ENCODE data around the gene CORIN.

The CORIN gene

GRCh38 chr4:47615385-47615784 is 222.5 kb downstream of the CORIN start:
- TF ChIP-seq, protein P1, sequence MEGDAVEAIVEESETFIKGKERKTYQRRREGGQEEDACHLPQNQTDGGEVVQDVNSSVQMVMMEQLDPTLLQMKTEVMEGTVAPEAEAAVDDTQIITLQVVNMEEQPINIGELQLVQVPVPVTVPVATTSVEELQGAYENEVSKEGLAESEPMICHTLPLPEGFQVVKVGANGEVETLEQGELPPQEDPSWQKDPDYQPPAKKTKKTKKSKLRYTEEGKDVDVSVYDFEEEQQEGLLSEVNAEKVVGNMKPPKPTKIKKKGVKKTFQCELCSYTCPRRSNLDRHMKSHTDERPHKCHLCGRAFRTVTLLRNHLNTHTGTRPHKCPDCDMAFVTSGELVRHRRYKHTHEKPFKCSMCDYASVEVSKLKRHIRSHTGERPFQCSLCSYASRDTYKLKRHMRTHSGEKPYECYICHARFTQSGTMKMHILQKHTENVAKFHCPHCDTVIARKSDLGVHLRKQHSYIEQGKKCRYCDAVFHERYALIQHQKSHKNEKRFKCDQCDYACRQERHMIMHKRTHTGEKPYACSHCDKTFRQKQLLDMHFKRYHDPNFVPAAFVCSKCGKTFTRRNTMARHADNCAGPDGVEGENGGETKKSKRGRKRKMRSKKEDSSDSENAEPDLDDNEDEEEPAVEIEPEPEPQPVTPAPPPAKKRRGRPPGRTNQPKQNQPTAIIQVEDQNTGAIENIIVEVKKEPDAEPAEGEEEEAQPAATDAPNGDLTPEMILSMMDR (IDR thresholded peaks at IDR 0.05; ENCODE audit: low read depth, low read length, missing control alignments), result no peak
- Histone ChIP-seq H3K27ac (no peak overlapping the region), H3K36me3 (replicated peaks) (no peaks in the 10 kb centered on the region), H3K4me3 (ENCODE audit: low read depth, low read length) (no peak overlapping the region), H3K27me3 (replicated peaks) (no peaks in the 10 kb centered on the region)
- in situ Hi-C loops (cut with HindIII; ENCODE audit: low pct_ligation_motif_present, low sequenced_read_pairs), result no loop called here
- peak; percentile 17 for DNase-seq

GRCh38 chr4:47612116-47613023 is 225.5 kb downstream of the CORIN start:
- peak; percentile 16 for DNase-seq
- Histone ChIP-seq H3K27me3 (replicated peaks) (no peaks in the 10 kb centered on the region), H3K4me3 (ENCODE audit: low read depth, low read length) (no peak overlapping the region), H3K36me3 (replicated peaks) (no peaks in the 10 kb centered on the region), H3K27ac (peak overlapping the region; percentile 20)
- in situ Hi-C loops (cut with HindIII; ENCODE audit: low pct_ligation_motif_present, low sequenced_read_pairs), result no loop called here
- TF ChIP-seq, protein P1 (IDR thresholded peaks at IDR 0.05; ENCODE audit: low read depth, low read length, missing control alignments), result no peak

DNA sequence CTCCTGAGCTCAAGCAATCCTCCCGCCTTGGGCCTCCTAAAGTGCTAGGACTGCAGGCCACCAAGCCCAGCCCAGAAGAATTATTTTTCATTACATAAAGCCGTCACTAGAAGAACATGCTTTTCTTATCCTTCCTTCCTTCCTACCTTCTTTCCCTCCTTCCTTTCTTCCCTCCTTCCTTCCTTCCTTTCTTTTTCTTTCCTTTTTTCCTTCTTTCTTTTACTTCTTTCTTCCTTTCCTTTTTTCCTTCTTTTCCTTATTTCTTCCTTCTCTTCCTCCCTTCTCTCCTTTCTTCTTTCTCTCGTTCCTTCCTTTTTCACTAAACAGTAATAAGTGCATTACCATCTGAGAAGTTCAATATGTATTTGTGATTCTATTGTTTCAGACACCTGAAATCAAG is 231.4 kb downstream of the CORIN start:
- no peaks in the 10 kb centered on the region for H3K36me3 ChIP-seq (replicated peaks)
- no peak for DNase-seq
- H3K27me3 ChIP-seq (replicated peaks), result no peaks in the 10 kb centered on the region
- H3K27ac ChIP-seq, result no peak overlapping the region
- TF ChIP-seq, protein P1 (IDR thresholded peaks at IDR 0.05; ENCODE audit: low read depth, low read length, missing control alignments), result no peak
- in situ Hi-C loops (cut with HindIII; ENCODE audit: low pct_ligation_motif_present, low sequenced_read_pairs), result no loop called here
- no peak overlapping the region for H3K4me3 ChIP-seq (ENCODE audit: low read depth, low read length)

GRCh38 chr4:47598896-47599295 is 239.0 kb downstream of the CORIN start:
- H3K36me3 ChIP-seq (replicated peaks), result peaks cover 2% of the 10 kb centered on the region
- DNase-seq, result no peak
- H3K27ac ChIP-seq, result no peak overlapping the region
- TF ChIP-seq, protein P1 (IDR thresholded peaks at IDR 0.05; ENCODE audit: low read depth, low read length, missing control alignments), result no peak
- H3K27me3 ChIP-seq (replicated peaks), result no peaks in the 10 kb centered on the region
- in situ Hi-C loops (cut with HindIII; ENCODE audit: low pct_ligation_motif_present, low sequenced_read_pairs), result no loop called here
- no peak overlapping the region for H3K4me3 ChIP-seq (ENCODE audit: low read depth, low read length)

DNA sequence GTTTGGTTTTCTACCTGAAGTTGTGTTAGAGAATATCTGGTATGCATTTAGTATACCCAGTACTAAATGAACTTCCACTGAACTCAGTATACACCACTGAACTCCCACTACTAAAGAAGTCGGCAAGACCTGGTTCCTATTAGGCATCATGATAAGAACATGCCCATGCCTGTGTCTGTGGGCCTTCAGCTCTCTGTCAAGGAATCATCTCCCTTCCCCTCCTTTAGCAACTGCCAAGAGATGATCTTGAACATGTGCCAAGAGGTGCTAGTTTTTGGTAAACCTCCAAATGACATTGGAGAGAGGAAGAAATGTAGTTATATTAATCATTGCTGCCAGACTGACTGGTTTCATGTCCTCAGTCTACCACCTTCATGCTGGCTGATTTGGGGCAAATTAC is 239.5 kb downstream of the CORIN start:
- peaks cover 4% of the 10 kb centered on the region for H3K36me3 ChIP-seq (replicated peaks)
- H3K27me3 ChIP-seq (replicated peaks), result no peaks in the 10 kb centered on the region
- no peak overlapping the region for H3K27ac ChIP-seq
- in situ Hi-C loops (cut with HindIII; ENCODE audit: low pct_ligation_motif_present, low sequenced_read_pairs), result no loop called here
- TF ChIP-seq, protein P1 (IDR thresholded peaks at IDR 0.05; ENCODE audit: low read depth, low read length, missing control alignments), result no peak
- DNase-seq, result no peak
- H3K4me3 ChIP-seq (ENCODE audit: low read depth, low read length), result no peak overlapping the region
